GM20000 (cell line): ENCODE results near the gene SLC15A3.

ENCODE experiments used
- DNase-seq: peaks from one replicate; pipeline ENCODE4 v3.0.0; 2012; ENCODE audit warnings: low spot score
- CTCF ChIP-seq: IDR thresholded peaks from 2 replicates; pipeline ENCODE4 v1.5.1; 2012; ENCODE audit warnings: mild to moderate bottlenecking, control low read depth; ENCODE audit errors: extremely low read depth, missing control alignments

The SLC15A3 gene

GRCh38 chr11:60889869-60890311 is 62.1 kb downstream of the SLC15A3 start:
- no peak for TF ChIP-seq CTCF
- no peak for DNase-seq

GRCh38 chr11:60887556-60887955 is 64.4 kb downstream of the SLC15A3 start:
- peak; percentile 38 for DNase-seq
- TF ChIP-seq CTCF = no peak
